H1 (cell line): ENCODE measurements around the gene COX5A. TPM values are rescaled to one million over a fixed set of nuclear protein-coding genes. Genes with fewer than 3 reads are reported as not detected.

Experiments
- ASH2L ChIP-seq: fragments of 200-600, 300-600 bp; sonication (generic); IDR thresholded peaks from one replicate; pipeline ENCODE4 v1.7.1; 2017; ENCODE audit warnings: low read length
- CBX5 ChIP-seq: fragments of 300-800, 300-1000 bp; sonication (generic); IDR thresholded peaks from 2 replicates; pipeline ENCODE4 v1.7.1; 2016; ENCODE audit warnings: antibody characterized with exemption, low read length, low read depth
- MAFK ChIP-seq: IDR thresholded peaks from 2 replicates; pipeline ENCODE4 v1.6.1; 2012; ENCODE audit warnings: low read depth, mild to moderate bottlenecking, improper control_type of control experiment, low read length
- NANOG ChIP-seq: IDR thresholded peaks from 2 replicates; pipeline ENCODE4 v1.6.1; 2011; ENCODE audit warnings: low read length, low read depth, mild to moderate bottlenecking, inconsistent platforms; ENCODE audit not compliant: insufficient read depth, poor library complexity, severe bottlenecking
- POLR2A ChIP-seq, 2 experiments: IDR thresholded peaks; 1 replicate in 1 of 2; 2 replicates in 1 of 2; pipeline ENCODE4 v1.6.1; 2011; ENCODE audit warnings: low read depth in 2 of 2, low read length in 2 of 2, mild to moderate bottlenecking in 2 of 2; ENCODE audit errors: control extremely low read depth in 1 of 2
- POU5F1 ChIP-seq: IDR thresholded peaks from 2 replicates; pipeline ENCODE4 v1.6.1; 2011; ENCODE audit warnings: low read depth, mild to moderate bottlenecking, low read length, moderate library complexity
- RAD21 ChIP-seq, 2 experiments: IDR thresholded peaks in 1 of 2; conservative IDR thresholded peaks in 1 of 2; 2 replicates each; pipeline ENCODE4 v1.6.1; 2011; ENCODE audit warnings: low read depth in 2 of 2, low read length in 2 of 2, improper control_type of control experiment in 1 of 2, inconsistent platforms in 1 of 2, mild to moderate bottlenecking in 1 of 2, moderate library complexity in 1 of 2
- RNF2 ChIP-seq: fragments of 200-900, 300-1000 bp; sonication (generic); IDR thresholded peaks from 2 replicates; pipeline ENCODE4 v1.7.1; 2016; ENCODE audit warnings: borderline replicate concordance, low read depth, mild to moderate bottlenecking, antibody characterized with exemption, low read length; ENCODE audit not compliant: poor library complexity, severe bottlenecking; ENCODE audit errors: missing control alignments
- SIRT6 ChIP-seq: IDR thresholded peaks from one replicate; pipeline ENCODE4 v1.7.1; 2012; ENCODE audit warnings: low read length, inconsistent platforms
- TAF1 ChIP-seq: IDR thresholded peaks from 2 replicates; pipeline ENCODE4 v1.6.1; 2011; ENCODE audit warnings: mild to moderate bottlenecking, low read depth, low read length
- ZNF274 ChIP-seq: IDR thresholded peaks from 2 replicates; pipeline ENCODE4 v1.7.0; 2012; ENCODE audit warnings: low read length, borderline replicate concordance; ENCODE audit errors: extremely low read depth
- polyA plus RNA-seq, 7 experiments: library from polyadenylated mRNA; depleted of rRNA in 3 of 7; stranded (reverse) in 5 of 7; unstranded in 2 of 7; fragments of >200 nt in 5 of 7; fragments of 200-250 nt in 2 of 7; gene quantifications; 1 replicate in 5 of 7; 2 replicates in 1 of 7; 4 replicates in 1 of 7; pipeline versions ENCODE4 v1.2.1 to v1.2.3, GENCODE V29; 2011 to 2013; ENCODE audit warnings: missing spikeins in 2 of 7, mixed read lengths in 2 of 7
- total RNA-seq: library from RNA; stranded (reverse); fragmentation: NEBNext Ultra II Directional; extraction: Animal tissue kit (Norgen Biotek cat#: 25700); gene quantifications from 2 replicates; pipeline ENCODE4 v1.2.1, GENCODE V29; 2021

Gene COX5A
- total and polyA plus RNA-seq, 2 of the 8 experiments (the other 6 are each of a cell fraction or from before 2014, with no cell fraction given): 270 to 367 TPM

DNA sequence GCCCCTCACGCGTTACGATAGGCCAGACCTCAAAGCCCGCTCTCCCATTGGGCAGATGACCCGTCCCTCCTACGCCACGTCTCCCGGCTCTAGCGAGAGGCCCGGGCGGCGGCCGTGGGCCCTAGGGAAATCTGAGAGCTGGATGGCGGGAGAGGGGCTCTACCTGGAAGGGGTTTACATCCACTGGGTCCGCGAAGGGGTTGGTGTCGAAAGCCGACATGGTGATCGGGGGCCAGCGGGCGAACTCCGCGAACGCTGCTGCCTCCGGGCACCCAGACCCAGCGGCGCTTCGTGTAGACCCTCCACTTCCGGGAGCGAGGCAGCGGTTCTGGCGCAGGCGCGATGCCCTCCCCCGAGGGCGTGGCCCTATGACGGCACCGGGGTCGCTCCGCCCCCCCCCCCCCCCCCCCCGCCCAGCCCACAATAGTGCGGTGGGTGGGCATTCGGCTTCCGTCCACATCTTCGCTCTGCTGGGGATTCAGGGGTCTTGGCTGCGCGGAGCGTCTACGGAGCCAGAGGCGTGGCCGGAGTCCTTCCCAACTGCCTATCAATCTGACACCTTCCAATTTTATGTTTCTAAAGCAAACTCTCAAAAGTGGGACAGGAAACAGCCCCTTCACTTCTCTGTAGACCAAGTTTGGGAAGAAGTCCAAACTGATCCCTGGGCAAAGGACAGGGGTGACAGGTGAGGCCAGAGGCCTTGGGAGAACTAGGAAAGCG, 64.7 kb downstream of the COX5A start, which contains the start of gene SCAMP2 (continued):
- no peak for TF ChIP-seq RNF2
- TF ChIP-seq POU5F1: no peak
- no peak for TF ChIP-seq NANOG
- peak; percentile 81 to 92 for TF ChIP-seq POLR2A (IDR thresholded peaks at IDR 0.05; ENCODE audit: control extremely low read depth in 1 of 2, low read depth in 2 of 2, low read length in 2 of 2)
- no peak for TF ChIP-seq SIRT6
- no peak for TF ChIP-seq CBX5
- no peak for TF ChIP-seq MAFK
- TF ChIP-seq RAD21 (IDR thresholded peaks at IDR 0.05 in 1 of 2, conservative IDR thresholded peaks at IDR 0.05 in 1 of 2; ENCODE audit: low read depth in 2 of 2, low read length in 2 of 2): no peak
- TF ChIP-seq ZNF274: no peak
- peak; percentile 94 for TF ChIP-seq ASH2L
- TF ChIP-seq TAF1: 0 out of 2 replicates have a peak, but pooled peaks have one; percentile 66
